T-helper 2 cell treated with Interferon-gamma antibody and Interleukin-4, amounts not matched to agents 5 μg/mL and 100 μg/mL, for 36 hours (primary cell): ENCODE measurements around the gene FAM50A.
A peak's percentile ranks its signal among the peaks of the same experiment; 100 is the strongest.

Source experiments
- DNase-seq: peaks from one replicate; pipeline ENCODE4 v3.0.0; 2021; ENCODE audit warnings: low spot score
- H3K27ac Mint-ChIP-seq: one replicate; pipeline ENCODE4 v1.8.0; 2021; ENCODE audit warnings: mild to moderate bottlenecking, mixed read lengths
- H3K27me3 Mint-ChIP-seq: one replicate; pipeline ENCODE4 v1.8.0; 2021; ENCODE audit warnings: low read depth, mixed read lengths
- H3K36me3 Mint-ChIP-seq: one replicate; pipeline ENCODE4 v1.8.0; 2021; ENCODE audit warnings: low read depth, mixed read lengths
- H3K4me1 Mint-ChIP-seq: one replicate; pipeline ENCODE4 v1.8.0; 2021; ENCODE audit warnings: low read depth, mixed read lengths
- H3K4me3 Mint-ChIP-seq: one replicate; pipeline ENCODE4 v1.8.0; 2022; ENCODE audit warnings: mild to moderate bottlenecking, moderate library complexity, mixed read lengths
- H3K9me3 Mint-ChIP-seq: one replicate; pipeline ENCODE4 v1.8.0; 2021; ENCODE audit warnings: mixed read lengths

Gene FAM50A

DNA sequence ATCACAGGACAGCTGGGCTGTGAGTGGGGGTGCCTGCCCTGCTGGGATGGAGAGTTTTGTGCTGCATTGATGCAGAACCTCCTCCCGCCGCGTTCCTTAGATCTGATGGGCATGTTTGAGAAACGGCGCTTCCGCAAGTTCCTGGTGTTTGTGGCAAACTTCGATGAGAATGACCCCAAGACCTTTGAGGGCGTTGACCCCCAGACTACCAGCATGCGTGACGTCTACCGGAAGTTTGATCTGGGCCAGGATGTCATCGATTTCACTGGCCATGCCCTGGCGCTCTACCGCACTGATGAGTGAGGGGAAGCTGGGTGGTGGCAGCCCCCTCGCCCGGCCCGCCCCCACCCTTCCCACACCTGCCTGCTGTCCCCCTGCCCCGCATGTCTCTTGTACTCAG is 4.1 kb upstream of the FAM50A start:
- Mint-ChIP-seq H3K36me3 (peaks cover 22% of the 10 kb centered on the region), H3K27ac (no peak overlapping the region), H3K9me3 (no peaks in the 10 kb centered on the region), H3K4me1 (peaks cover 19% of the 10 kb centered on the region), H3K27me3 (no peaks in the 10 kb centered on the region), H3K4me3 (no peak overlapping the region)
- no peak for DNase-seq

DNA sequence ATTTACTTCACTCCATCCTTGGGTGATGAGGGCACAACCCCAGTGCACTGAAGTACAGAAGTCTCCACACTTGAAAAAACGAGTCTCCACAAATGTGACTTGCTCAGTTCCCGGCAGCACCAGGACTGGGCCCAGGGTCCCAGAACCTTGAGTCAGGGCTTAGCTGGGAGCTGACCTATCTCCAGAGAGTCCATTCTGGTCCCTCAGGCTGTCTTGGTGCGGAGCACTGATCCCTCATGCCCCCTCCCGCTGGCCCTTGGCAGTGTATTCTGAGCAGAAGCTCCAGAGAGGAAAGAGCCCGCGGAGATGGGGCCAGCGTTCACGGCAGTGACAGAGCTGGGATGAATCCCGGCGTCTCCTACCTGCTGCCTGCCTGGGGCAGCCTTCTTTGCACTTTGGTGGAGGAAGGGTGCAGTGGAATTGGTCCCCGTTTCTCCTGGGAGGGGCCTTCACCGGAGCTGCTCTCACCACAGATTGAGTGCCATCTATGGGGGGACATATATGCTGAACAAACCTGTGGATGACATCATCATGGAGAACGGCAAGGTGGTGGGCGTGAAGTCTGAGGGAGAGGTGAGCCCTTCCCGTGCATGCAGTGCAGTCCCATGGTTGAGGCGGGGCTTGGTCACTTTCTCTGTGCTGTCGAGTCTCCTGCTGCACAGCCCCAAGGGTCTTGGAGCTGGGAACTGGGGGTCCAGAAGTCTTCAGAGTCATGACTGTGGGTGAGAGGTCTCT is 3.2 kb upstream of the FAM50A start:
- no peak overlapping the region for H3K4me3 Mint-ChIP-seq
- peaks cover 19% of the 10 kb centered on the region for H3K36me3 Mint-ChIP-seq
- peaks cover 19% of the 10 kb centered on the region for H3K4me1 Mint-ChIP-seq
- H3K27me3 Mint-ChIP-seq, result no peaks in the 10 kb centered on the region
- H3K27ac Mint-ChIP-seq, result no peak overlapping the region
- no peaks in the 10 kb centered on the region for H3K9me3 Mint-ChIP-seq
- no peak for DNase-seq

DNA sequence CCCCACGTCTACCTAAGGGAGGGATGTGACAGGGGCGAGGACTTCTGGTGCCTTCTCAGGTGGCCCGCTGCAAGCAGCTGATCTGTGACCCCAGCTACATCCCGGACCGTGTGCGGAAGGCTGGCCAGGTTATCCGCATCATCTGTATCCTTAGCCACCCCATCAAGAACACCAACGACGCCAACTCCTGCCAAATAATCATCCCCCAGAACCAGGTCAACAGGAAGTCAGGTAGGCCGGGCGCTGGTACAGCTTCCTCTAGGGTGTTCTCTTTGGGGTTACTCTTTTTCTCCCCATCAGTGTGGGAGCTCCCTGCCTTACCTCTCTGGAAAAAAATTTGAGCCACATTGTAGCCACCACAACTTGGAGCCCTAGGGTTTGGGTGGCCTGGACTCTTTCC is 2.4 kb upstream of the FAM50A start:
- H3K27me3 Mint-ChIP-seq, result no peaks in the 10 kb centered on the region
- no peak overlapping the region for H3K4me3 Mint-ChIP-seq
- no peak overlapping the region for H3K27ac Mint-ChIP-seq
- H3K9me3 Mint-ChIP-seq, result no peaks in the 10 kb centered on the region
- no peak for DNase-seq
- H3K36me3 Mint-ChIP-seq, result peaks cover 21% of the 10 kb centered on the region
- H3K4me1 Mint-ChIP-seq, result peaks cover 15% of the 10 kb centered on the region

DNA sequence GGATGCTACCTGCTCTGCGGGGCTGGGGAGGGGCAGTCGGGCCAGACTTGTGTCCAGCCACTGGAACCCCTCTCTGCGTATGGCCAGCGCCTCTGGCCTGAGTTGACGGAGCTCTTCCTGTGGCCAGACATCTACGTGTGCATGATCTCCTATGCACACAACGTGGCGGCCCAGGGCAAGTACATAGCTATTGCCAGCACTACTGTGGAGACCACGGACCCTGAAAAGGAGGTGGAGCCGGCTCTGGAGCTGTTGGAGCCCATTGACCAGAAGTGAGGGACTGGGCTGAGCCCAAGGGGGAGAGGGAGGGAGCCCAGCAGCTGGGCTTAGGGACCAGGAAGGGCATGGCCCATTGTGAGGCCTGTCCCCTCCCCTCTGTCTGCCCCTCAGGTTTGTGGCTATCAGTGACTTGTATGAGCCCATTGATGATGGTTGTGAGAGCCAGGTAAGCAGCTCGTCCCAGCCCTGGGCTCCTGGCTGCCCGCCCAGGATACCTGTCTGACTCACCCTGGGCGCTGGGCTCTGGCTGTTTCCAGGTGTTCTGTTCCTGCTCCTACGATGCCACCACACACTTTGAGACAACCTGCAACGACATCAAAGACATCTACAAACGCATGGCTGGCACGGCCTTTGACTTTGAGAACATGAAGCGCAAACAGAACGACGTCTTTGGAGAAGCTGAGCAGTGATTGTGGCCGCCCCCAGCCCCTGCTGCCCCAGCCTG is 1.8 kb upstream of the FAM50A start:
- no peak overlapping the region for H3K27ac Mint-ChIP-seq
- peaks cover 22% of the 10 kb centered on the region for H3K36me3 Mint-ChIP-seq
- no peak overlapping the region for H3K4me3 Mint-ChIP-seq
- no peak for DNase-seq
- H3K9me3 Mint-ChIP-seq, result no peaks in the 10 kb centered on the region
- peaks cover 15% of the 10 kb centered on the region for H3K4me1 Mint-ChIP-seq
- H3K27me3 Mint-ChIP-seq, result no peaks in the 10 kb centered on the region

DNA sequence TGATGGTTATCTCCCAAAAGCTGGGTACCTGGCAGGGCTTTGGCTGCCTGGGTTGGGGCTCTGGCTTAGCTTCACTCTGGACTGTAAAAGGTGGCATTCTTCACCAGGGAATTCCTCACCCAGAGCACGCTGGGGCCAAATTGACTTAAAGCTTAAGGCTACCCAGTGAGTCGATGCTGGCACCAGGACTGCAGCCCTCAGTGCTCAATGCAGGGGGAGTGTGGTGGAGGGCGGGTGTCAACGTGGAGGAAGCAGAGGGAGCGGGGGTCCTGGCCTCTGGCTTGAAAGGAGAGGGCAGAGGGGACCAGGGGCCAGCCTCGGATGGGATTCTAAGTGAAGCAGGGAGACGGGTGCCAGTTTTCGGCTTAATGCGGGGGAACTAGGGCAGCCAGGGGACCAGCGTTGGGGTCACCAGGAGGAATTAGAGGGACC is 446 bp upstream of the FAM50A start:
- H3K9me3 Mint-ChIP-seq, result no peaks in the 10 kb centered on the region
- peaks cover 11% of the 10 kb centered on the region for H3K4me1 Mint-ChIP-seq
- no peaks in the 10 kb centered on the region for H3K27me3 Mint-ChIP-seq
- peak overlapping the region; percentile 76 for H3K4me3 Mint-ChIP-seq
- H3K27ac Mint-ChIP-seq, result peak overlapping the region; percentile 74
- DNase-seq, result no peak
- H3K36me3 Mint-ChIP-seq, result peaks cover 17% of the 10 kb centered on the region

DNA sequence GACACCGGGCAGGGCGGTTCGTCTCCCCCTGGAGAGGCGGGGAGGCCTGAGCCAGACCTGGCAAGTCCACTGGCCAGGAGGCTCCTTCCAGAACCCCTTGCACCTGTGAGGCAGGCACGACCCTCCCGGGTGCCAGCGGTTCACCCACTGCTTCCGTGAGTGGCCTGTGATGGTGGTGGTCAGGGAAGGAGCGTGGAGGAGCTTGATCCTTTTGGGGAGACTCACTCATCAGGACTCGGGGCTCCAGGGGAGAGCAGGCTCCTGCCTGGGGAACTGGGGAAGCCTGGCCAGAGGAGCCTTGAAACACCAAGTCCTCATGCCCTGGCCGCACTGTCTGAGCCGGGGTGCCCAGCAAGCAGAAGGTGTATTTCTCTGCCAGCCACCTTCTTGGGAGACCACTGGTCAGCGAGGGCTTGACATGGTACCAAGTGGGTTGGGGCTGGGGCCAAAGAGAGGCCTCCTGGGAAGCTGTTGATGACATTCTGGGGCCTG is 860 bp downstream of the FAM50A start:
- DNase-seq, result no peak
- H3K4me3 Mint-ChIP-seq, result peak overlapping the region; percentile 36
- peaks cover 11% of the 10 kb centered on the region for H3K4me1 Mint-ChIP-seq
- peaks cover 18% of the 10 kb centered on the region for H3K36me3 Mint-ChIP-seq
- H3K27ac Mint-ChIP-seq, result no peak overlapping the region
- H3K9me3 Mint-ChIP-seq, result no peaks in the 10 kb centered on the region
- H3K27me3 Mint-ChIP-seq, result no peaks in the 10 kb centered on the region

DNA sequence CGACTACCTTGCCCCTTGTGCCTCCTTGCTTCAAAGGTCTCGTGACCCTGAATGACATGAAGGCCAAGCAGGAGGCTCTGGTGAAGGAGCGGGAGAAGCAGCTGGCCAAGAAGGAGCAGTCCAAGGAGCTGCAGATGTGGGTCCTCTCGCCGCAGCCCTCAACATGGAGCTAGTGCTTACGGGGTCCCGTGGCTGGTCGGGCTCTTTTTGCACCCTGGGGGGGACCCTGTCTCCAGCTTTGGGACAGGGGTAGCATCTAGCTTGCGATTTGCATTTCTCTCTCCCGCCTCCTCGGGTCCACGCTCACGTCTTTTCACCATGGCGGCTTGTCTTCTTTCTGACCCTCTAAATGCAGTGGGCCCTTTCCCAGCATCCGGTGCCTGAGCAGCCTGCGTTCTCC is 1.8 kb downstream of the FAM50A start:
- no peaks in the 10 kb centered on the region for H3K9me3 Mint-ChIP-seq
- peaks cover 11% of the 10 kb centered on the region for H3K4me1 Mint-ChIP-seq
- peak overlapping the region; percentile 15 for H3K4me3 Mint-ChIP-seq
- H3K27ac Mint-ChIP-seq, result peak overlapping the region; percentile 68
- DNase-seq, result no peak
- no peaks in the 10 kb centered on the region for H3K27me3 Mint-ChIP-seq
- peaks cover 16% of the 10 kb centered on the region for H3K36me3 Mint-ChIP-seq

DNA sequence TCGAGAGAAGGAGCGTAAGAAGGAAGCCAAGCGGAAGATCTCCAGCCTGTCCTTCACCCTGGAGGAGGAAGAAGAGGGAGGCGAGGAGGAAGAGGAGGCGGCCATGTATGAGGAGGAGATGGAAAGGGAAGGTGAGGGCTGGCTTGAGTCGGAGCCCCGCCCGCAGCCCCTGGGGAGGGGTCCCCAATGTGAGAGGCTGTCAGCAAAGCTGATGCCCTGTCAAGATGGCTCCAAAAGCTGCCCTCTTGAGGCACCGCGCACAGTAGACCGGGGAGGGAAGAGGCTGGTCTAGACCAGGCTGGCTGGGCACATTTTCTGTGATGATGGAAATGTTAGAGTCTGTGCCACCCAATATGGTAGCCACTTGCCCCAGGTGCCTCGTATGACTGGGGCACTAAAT is 2.5 kb downstream of the FAM50A start:
- Mint-ChIP-seq H3K27me3 (no peaks in the 10 kb centered on the region), H3K9me3 (no peaks in the 10 kb centered on the region), H3K4me3 (no peak overlapping the region), H3K36me3 (peaks cover 13% of the 10 kb centered on the region), H3K4me1 (peaks cover 10% of the 10 kb centered on the region), H3K27ac (no peak overlapping the region)
- DNase-seq, result no peak

DNA sequence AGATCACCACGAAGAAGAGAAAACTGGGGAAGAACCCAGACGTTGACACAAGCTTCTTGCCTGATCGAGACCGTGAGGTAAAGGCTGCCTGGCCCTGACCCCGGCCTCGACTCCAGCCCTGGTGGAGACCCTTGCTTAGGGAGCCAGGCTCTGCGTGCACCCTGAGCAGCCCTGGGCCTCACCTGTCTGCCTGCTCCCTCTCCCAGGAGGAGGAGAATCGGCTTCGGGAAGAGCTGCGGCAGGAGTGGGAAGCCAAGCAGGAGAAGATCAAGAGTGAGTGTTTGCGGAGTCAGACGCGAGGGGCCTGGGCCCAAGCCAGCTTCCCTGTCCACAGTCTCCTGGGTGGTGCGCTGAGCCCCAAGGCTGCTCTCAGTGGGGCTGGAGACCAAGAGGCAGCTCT is 4.5 kb downstream of the FAM50A start:
- no peaks in the 10 kb centered on the region for H3K27me3 Mint-ChIP-seq
- peaks cover 12% of the 10 kb centered on the region for H3K36me3 Mint-ChIP-seq
- no peak for DNase-seq
- no peak overlapping the region for H3K4me3 Mint-ChIP-seq
- peaks cover 3% of the 10 kb centered on the region for H3K4me1 Mint-ChIP-seq
- no peak overlapping the region for H3K27ac Mint-ChIP-seq
- H3K9me3 Mint-ChIP-seq, result no peaks in the 10 kb centered on the region

DNA sequence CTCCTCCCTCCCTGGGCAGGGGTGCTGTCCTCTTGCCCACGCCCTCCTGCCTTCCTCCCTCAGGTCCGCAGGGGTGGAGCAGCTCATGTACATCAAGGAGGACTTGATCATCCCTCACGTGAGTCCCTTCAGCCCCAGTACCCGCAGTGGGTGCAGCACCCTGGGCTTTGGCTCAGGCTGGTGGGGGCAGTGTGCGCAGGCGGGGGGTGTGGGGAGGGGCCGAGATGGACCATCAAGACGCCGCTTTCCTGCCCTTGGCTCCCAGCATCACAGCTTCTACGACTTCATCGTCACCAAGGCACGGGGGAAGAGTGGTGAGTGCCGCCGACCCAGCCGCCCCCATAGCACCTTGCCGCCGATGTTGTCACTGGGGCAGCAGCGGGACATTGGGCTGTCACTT is 5.7 kb downstream of the FAM50A start:
- H3K4me3 Mint-ChIP-seq, result no peak overlapping the region
- H3K9me3 Mint-ChIP-seq, result no peaks in the 10 kb centered on the region
- DNase-seq, result no peak

DNA sequence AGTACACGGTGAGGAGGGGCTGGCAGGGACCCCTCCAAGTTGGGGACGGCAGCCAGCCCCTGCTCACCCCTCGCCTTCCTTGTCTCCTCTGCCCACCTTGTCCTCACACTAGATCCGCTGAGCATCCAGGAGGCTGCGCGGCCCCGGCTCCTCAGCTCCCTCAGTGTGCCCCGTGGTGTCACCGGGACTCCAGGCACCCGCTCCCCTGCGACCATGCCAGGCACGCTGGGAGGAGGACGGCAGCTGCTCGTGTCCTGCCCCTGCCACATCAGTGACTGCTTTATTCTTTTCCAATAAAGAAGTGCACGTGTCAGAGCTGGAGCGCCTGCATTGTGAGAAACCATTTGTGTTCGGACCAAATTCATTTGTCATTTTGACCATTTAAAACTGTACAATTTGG is 6.4 kb downstream of the FAM50A start:
- H3K4me3 Mint-ChIP-seq, result no peak overlapping the region
- H3K36me3 Mint-ChIP-seq, result peaks cover 14% of the 10 kb centered on the region
- no peaks in the 10 kb centered on the region for H3K27me3 Mint-ChIP-seq
- DNase-seq, result no peak
- H3K27ac Mint-ChIP-seq, result no peak overlapping the region
- H3K9me3 Mint-ChIP-seq, result no peaks in the 10 kb centered on the region
- H3K4me1 Mint-ChIP-seq, result peaks cover 3% of the 10 kb centered on the region

More for the DNA sequence above, 5.7 kb downstream of the FAM50A start:
- Mint-ChIP-seq H3K4me1 (peaks cover 3% of the 10 kb centered on the region), H3K36me3 (peaks cover 14% of the 10 kb centered on the region), H3K27me3 (no peaks in the 10 kb centered on the region), H3K27ac (no peak overlapping the region)

DNA sequence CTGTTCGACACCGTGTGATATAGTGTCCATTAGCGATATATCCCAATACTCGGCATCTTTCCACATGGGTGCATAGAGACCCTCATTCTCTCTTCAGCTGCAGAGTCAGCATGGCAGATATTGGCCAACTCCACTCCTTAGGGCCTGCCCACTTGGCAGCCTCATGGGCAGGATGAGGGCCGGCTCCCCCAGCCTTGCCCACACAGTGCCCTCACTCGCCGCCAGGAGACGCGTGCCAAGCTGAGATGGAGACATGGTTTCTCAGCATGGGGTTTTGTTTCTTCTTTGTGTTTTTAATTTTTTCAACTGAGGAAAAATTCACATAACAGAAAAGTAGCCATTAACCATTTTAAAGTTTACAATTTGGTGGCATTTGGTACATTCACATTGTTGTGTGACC is 8.9 kb downstream of the FAM50A start:
- Mint-ChIP-seq H3K9me3 (no peaks in the 10 kb centered on the region), H3K27ac (no peak overlapping the region), H3K4me1 (peaks cover 5% of the 10 kb centered on the region), H3K36me3 (peaks cover 6% of the 10 kb centered on the region), H3K4me3 (no peak overlapping the region), H3K27me3 (no peaks in the 10 kb centered on the region)
- DNase-seq, result no peak

DNA sequence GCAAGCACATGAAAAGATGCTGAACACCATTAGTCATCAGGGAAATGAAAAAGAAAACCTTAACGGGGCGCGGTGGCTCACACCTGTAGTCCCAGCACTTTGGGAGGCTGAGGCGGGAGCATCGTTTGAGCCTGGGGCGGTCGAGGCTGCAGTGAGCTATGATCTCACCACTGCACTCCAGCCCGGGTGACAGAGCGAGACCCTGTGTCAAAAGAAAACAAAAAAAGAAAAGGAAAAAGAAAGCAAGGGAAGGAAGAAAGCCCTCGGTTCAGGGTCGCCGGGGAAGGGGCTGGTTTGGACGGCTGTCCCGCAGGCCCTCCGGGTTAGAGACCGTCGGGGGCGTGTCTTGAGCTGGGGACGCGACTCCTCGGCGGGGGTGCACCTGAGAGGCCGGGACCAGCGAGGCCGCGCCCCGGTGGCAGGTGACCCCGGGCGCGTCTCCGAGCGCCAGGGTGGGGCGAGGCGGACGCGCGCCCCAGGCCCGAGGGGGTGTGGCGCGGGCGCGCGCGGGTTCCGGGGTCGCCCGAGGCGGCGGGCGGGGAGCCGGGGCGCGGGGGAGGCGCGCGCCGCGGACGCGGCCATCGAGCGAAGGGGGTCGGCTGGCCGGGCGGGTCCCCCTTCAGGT is 13.7 kb downstream of the FAM50A start:
- Mint-ChIP-seq H3K36me3 (peaks cover 2% of the 10 kb centered on the region), H3K27ac (peak overlapping the region; percentile 93), H3K27me3 (no peaks in the 10 kb centered on the region), H3K4me3 (peak overlapping the region; percentile 94), H3K9me3 (no peaks in the 10 kb centered on the region), H3K4me1 (peaks cover 5% of the 10 kb centered on the region)
- peak; percentile 33 for DNase-seq
